HG02763 (cell line): Measurements from ENCODE around the gene SOCS3.
A peak's percentile ranks its signal among the peaks of the same experiment; 100 is the strongest.

Source experiments
- ATAC-seq: cut with Tn5 transposase; IDR thresholded peaks from one replicate; pipeline ENCODE4 v1.9.1; 2021; ENCODE audit warnings: mild to moderate bottlenecking, moderate library complexity; ENCODE audit not compliant: unreplicated experiment

The SOCS3 gene, protein sequence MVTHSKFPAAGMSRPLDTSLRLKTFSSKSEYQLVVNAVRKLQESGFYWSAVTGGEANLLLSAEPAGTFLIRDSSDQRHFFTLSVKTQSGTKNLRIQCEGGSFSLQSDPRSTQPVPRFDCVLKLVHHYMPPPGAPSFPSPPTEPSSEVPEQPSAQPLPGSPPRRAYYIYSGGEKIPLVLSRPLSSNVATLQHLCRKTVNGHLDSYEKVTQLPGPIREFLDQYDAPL

GRCh38 chr17:78359997-78360370 is at the start of gene SOCS3:
TSS of gene SOCS3 (minus strand) at chr17:78360077. CDS start at chr17:78359095, 982 bp downstream.
- peak; percentile 44 for ATAC-seq

- ATAC-seq: no peak
Observed at GRCh38 chr17:78409191-78409928, 49.5 kb upstream of the SOCS3 start.

GRCh38 chr17:78408476-78409050 is 48.7 kb upstream of the SOCS3 start:
- no peak for ATAC-seq

DNA sequence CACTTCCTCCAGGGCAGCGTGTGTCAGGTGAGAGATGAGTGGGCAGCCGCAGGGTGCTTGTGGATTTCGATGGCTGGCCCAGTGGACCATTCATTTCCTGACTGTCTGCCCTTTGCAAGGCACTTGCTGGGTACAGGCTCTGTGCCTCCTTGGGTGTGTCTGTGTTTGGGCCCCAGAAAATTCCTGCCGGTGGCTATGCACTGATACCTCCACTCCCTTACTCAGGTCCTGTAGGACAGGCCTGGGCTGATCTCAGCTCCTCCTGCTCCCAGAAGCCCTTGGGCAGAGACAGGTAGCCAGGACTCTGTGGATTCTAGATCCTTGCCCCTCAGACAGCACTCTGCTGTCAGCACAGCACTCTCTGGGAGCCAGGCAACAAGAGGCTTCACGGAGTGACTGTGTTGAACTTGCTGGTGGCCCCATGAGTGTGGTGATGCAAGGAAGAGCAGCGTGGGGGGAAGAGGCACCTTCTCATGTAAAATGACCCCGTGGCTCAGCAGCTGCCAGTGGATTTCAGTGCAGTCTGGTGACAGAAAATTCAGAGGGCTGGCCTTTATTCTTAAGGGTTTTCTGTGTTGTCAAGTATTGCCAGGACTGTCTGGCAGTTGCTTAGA is 47.6 kb upstream of the SOCS3 start:
- no peak for ATAC-seq

GRCh38 chr17:78406920-78407319 is 47.0 kb upstream of the SOCS3 start:
- no peak for ATAC-seq

GRCh38 chr17:78406396-78406795 is 46.5 kb upstream of the SOCS3 start:
- ATAC-seq: no peak

DNA sequence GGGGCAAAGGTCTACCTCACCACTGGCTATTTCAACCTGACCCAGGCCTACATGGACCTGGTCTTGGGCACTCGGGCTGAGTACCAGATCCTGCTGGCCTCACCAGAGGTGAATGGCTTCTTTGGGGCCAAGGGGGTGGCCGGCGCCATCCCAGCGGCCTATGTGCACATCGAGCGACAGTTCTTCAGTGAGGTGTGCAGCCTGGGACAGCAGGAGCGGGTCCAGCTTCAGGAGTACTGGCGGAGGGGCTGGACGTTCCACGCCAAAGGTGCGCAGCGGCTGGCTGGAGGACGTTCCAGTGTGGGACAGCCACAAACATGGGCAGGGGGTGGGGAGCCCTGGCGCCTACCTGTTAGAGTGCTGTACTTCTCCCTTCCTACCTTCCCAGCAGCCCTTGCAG is 43.9 kb upstream of the SOCS3 start:
- ATAC-seq: no peak

- ATAC-seq: no peak
Observed at GRCh38 chr17:78401891-78402290, 42.0 kb upstream of the SOCS3 start.

DNA sequence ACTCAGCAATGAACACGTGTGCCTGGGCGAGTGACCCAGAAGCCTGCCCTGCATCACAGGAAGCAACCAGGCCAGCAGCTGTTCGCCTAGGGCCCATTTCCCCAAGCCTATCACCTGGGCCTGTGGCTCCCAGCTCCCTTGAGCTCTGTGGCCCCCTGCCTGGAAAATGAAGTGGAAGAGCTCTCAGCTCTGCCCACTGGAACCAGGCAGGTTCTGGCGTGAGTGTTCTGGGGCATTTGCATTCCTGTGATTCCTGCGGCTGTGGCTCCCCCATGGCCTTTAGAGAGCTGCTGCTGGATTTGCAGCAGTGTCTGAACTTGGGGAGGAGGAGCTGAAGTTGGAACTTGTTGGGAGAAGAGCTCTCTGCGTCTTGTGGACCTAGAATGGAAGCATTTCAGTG is 41.4 kb upstream of the SOCS3 start:
- no peak for ATAC-seq

DNA sequence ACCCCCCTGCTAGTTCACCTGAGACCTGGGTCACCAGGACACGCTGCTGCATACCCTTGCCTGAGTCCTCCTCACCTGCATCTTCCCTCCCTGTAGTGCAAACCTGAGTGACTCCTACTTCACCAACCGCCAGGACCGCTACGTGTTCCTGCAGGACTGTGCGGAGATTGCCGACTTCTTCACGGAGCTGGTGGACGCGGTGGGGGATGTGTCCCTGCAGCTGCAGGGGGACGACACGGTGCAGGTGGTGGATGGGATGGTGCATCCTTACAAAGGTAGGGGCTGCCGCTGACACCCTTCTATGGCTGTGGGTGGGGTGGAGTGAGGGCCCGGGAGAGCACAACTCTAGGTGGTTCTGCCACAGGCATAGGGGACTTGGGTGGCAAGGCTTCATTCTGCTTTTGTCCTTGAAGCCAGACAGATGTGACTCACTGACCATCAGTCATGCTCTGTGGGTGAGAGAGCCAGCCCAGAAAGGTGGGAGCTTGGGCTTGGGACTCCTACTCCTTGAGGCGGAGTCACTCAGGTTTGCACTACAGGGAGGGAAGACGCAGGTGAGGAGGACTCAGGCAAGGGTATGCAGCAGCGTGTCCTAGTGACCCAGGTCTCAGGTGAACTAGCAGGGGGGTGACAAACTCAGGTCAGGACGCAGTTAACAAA is 40.8 kb upstream of the SOCS3 start:
- ATAC-seq: no peak

DNA sequence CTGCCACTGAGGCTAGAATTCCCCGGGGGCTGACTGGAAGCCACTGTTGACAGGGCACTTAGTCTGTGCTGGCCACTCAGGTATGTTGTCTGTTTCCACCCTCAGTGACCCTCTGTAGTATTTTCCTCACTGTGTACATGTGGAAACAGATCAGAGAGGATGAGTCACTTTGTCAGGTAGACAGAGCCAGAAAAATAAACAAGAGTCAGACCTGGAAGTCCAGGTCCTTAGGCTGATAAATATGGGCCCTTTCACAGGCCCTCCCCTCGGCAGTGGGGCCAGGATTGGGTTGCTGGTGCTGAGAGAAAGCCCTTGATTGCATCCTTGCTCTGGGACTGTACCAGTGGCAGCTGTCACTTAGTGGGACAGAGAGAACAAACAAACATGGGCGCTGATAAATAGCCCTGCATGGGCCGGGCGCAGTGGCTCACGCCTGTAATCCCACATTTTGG is 39.8 kb upstream of the SOCS3 start:
- ATAC-seq: no peak

DNA sequence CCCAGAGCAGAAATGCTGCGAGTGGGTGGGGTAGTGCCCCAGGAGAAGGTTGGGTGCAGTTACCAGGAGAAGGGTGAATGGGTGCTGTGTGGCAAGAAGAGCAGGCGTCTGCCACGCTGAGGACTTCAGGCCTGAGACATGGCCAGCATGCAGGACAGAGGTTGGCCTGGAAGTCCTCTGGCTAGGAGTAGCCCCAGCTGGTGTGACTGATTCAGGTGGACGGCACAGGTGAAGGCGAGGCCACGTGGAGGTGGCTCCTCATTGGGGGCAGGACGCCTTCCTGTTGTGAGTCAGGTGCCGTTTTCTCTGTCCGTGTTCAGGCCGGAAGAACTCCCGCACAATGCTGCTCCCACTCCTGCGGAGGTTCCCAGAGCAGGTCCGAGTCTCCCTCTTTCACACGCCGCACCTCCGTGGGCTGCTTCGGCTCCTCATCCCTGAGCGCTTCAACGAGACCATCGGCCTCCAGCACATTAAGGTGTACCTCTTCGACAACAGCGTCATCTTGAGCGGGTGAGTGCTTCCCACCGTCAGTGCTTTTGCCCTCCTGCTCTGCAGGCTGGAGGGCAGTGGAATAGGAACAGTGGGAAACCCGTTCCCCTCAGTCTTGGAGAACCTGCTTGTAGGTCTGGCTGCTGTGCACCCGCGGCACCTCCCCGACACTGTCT is 39.3 kb upstream of the SOCS3 start:
- ATAC-seq: no peak

GRCh38 chr17:78398390-78398789 is 38.5 kb upstream of the SOCS3 start:
- no peak for ATAC-seq

GRCh38 chr17:78397681-78398101 is 37.8 kb upstream of the SOCS3 start:
- no peak for ATAC-seq

GRCh38 chr17:78396441-78397337 is 36.8 kb upstream of the SOCS3 start:
- no peak for ATAC-seq

GRCh38 chr17:78395155-78395554 is 35.3 kb upstream of the SOCS3 start:
- no peak for ATAC-seq

DNA sequence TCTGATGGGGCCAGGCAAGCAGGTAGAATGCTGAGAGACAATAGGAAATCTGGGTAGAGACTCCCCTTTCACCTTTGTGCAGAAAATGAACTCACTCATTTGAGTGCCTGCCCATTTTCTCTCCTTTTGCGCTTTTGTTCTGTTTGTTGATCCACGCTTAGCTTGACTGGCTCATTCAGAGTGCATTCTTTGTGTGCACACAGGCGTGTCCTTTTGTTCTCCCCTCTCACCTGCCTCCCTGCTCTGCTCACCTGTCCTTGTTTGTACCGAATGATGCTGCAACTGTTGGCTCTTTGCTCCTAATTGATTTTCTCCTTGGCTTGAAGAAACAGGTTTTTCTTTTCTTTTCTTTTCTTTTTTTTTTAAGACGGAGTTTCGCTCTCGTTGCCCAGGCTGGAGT is 34.3 kb upstream of the SOCS3 start:
- no peak for ATAC-seq

- no peak for ATAC-seq
Observed at GRCh38 chr17:78393575-78393974, 33.7 kb upstream of the SOCS3 start.

GRCh38 chr17:78392295-78392694 is 32.4 kb upstream of the SOCS3 start:
- ATAC-seq: no peak

DNA sequence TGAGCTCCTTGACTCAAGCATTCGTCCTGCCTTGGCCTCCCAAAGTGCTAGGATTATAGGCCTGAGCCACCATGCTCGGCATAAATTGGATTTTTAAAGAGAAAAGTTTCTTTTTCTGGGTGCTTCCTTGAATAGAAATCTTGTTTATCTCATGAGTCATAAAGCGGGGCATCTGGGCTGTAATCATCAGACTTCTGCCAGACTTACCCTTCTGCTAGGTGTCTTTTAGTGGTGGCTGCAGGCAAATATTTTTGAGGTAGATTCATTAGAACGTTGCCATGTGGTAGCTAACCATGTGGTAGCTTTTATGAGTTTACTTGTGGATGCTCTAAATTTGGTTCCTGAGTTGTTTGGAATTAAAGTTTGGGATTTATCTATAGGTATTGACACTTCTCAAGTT is 32.0 kb upstream of the SOCS3 start:
- ATAC-seq: no peak
